Fibroblast of villous mesenchyme (primary cell): ENCODE measurements around the gene CYS1. TPM values are rescaled to one million over a fixed set of nuclear protein-coding genes. Genes with fewer than 3 reads are reported as not detected.
A peak's percentile ranks its signal among the peaks of the same experiment; 100 is the strongest.

Experiments
- DNase-seq: peaks from one replicate; pipeline ENCODE4 v3.0.0-alpha.2; 2010; ENCODE audit warnings: low read depth
- H3K4me3 ChIP-seq: 2 replicates; pipeline ENCODE4 v1.5.1; 2011; ENCODE audit warnings: low read depth, mild to moderate bottlenecking, low read length
- CTCF ChIP-seq: IDR thresholded peaks from 2 replicates; pipeline ENCODE4 v1.5.1; 2012; ENCODE audit warnings: low read depth, mild to moderate bottlenecking, low read length; ENCODE audit not compliant: insufficient read depth
- total RNA-seq: library from RNA; depleted of rRNA; stranded (reverse); fragments of >200 nt; gene quantifications from 2 replicates; pipeline ENCODE4 v1.2.3, GENCODE V29; 2012

CYS1 gene
- total RNA-seq, 1 donor, result 2.2 TPM

GRCh38 chr2:10085043-10085667, 4.9 kb upstream of the CYS1 start:
- no peak for DNase-seq
- no peak overlapping the region for H3K4me3 ChIP-seq
- no peak for TF ChIP-seq CTCF

- no peak overlapping the region for H3K4me3 ChIP-seq
- DNase-seq, result no peak
- no peak for TF ChIP-seq CTCF
Observed at GRCh38 chr2:10084223-10084865, 4.1 kb upstream of the CYS1 start.

GRCh38 chr2:10083692-10084211, 3.5 kb upstream of the CYS1 start:
- H3K4me3 ChIP-seq, result no peak overlapping the region
- no peak for TF ChIP-seq CTCF
- no peak for DNase-seq

- no peak for TF ChIP-seq CTCF
- peak; percentile 52 for DNase-seq
- H3K4me3 ChIP-seq, result no peak overlapping the region
Observed at GRCh38 chr2:10083046-10083445, 2.8 kb upstream of the CYS1 start.

- H3K4me3 ChIP-seq, result no peak overlapping the region
- TF ChIP-seq CTCF, result no peak
- DNase-seq, result no peak
Observed at GRCh38 chr2:10080536-10081304, 509 bp upstream of the CYS1 start.

GRCh38 chr2:10079266-10079869, 843 bp downstream of the CYS1 start:
- H3K4me3 ChIP-seq, result peak overlapping the region; percentile 43
- TF ChIP-seq CTCF, result no peak
- DNase-seq, result peak; percentile 61
